Stimulated activated CD4-positive, alpha-beta T cell treated with anti-CD3 and anti-CD28 coated beads, Interleukin-15, amount 100 ng/mL, for 1 hour (primary cell): ENCODE data around the gene NOTCH1.

Experiments
- DNase-seq, 2 donors: peaks; one replicate each; pipeline ENCODE4 v3.0.0-alpha.2; 2020; ENCODE audit warnings: low read depth in 1 of 2, low spot score in 1 of 2

Gene NOTCH1

DNA sequence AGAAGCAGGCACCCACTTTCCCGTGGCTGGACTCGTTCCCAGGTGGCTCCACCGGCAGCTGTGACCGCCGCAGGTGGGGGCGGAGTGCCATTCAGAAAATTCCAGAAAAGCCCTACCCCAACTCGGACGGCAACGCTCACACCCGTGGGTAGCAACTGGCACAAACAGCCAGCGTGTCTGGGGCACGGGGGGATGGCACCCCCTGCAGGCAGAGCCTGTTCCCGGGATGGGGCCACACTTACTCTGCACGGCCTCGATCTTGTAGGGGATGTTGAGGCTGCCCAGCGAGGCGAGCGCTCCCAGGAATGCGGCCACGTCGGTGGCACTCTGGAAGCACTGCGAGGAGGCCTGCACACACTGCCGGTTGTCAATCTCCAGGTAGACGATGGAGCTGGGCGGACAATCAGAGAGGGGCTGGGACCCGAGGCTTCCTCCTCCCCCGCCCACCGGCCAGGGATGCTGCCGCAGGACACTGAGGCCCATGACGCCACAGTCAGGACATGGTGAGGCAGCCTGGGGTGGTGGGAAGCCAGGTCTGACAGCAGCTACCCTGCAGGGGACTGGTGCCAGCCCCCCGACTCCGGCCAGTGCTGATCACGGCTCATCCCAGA, 42.8 kb downstream of the NOTCH1 start:
- no peak for DNase-seq

DNA sequence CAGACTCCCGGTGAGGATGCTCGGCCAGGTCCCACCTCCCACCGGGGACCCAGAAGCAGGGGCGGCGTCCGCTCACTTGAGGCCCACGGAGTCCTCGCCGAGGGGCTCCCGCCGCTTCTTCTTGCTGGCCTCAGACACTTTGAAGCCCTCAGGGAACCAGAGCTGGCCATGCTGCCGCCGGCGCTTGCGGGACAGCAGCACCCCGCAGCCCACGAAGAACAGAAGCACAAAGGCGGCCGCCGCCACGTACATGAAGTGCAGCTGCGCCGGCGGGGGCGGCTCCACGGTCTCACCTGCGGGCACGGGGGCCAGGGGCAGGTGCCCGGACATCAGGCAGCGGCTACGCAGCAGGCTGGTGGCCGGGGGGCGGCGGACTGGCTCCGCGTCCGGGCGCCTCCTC, 43.7 kb downstream of the NOTCH1 start:
- DNase-seq, result no peak

DNA sequence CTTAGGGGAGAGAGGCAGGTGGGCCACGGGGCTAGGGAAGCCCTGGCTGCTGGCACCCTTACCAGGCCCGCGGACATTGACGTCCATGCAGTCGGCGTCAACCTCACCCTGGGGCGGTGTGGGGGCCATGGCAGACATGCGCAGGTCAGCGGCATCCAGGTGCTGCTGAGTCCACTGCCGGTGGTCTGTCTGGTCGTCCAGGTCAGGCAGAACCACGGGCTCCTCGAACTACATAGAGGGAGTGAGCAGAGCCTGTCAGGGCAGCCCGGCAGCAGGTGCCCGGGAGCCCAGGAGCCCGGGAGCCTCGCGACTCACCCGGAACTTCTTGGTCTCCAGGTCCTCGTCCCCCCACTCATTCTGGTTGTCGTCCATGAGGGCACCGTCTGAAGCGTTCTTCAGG, 44.2 kb downstream of the NOTCH1 start:
- DNase-seq, result no peak

DNA sequence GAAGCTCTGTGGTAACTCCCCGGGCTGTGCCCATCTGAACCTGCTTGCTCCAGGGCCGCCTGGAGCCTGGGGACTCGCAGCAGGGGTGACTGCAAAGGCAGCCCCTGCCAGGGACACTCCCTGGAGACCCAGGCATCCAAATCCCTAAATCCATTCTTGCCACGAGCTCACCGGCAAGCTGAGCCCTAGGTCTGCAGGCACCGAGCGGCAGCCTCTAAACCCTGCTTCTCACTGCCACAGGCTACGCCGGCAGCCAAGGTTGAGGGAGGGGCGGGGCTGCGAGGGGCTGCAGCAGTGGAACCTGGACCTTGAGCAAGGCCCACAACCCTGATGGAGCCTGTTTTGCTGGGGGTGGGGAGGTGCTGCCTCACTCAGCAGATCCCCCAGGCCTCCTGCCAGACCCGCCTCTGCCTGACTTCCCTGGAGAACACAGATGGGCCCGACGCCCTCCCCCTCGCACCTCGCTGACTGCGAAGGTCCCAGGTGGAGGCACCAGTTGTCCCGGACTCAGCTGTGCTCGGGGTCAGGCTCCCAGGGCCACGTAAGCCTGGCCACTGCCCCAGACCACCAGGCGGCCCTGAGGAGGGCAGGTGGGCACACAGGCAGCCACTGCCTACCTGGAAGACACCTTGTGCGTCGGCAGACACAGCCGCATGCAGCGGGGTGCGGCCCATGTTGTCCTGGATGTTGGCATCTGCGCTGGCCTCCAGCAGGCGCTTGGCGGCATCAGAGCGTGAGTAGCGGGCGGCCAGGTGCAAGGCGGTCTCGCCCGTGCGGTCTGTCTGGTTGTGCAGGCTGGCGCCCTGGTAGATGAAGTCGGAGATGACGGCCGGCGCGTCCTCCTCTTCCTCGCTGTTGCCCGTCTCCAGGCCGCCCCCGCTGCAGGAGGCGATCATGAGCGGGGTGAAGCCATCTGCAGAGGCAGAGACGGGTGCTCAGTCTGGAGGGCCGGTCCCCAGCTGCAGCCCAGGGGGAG, 45.6 kb downstream of the NOTCH1 start:
- no peak for DNase-seq

DNA sequence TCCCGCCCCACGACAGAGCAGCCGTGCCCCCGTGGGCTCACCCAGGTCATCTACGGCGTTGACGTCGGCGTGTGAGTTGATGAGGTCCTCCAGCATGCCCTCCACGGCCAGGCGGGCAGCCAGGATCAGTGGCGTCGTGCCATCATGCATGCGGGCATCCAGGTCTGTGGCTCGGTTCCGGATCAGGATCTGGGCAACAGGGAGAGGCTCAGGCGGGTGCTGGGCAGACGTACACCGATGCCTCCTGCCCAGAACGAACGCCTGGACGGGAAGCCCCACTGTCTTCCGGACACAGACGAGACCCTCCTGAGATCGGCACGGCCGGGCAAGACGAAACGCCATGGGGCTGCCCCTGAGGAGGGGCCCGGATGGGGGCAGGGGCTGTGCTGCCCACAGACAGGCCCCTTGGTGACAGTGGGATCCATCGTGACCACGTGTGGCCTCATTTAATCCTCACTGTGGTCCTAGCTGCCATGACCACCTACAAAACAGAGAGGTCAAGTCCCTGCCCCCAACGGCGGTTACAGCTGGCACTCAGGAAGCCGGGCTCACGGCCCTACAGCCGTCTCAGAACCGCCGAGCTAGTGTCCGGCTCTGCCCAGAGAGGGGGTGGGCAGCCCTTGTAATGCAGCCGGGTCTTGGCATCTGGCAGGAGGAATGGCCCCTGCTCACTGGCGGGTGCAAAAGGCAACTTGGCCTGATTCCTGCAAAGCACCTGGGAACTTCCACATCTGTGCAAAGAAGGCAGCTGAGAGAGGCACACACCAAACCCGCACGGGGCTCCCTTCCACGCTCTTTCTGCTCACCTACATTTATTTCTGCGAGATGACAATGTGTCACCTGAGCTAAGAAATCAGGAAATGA, 46.5 kb downstream of the NOTCH1 start:
- DNase-seq, result no peak

DNA sequence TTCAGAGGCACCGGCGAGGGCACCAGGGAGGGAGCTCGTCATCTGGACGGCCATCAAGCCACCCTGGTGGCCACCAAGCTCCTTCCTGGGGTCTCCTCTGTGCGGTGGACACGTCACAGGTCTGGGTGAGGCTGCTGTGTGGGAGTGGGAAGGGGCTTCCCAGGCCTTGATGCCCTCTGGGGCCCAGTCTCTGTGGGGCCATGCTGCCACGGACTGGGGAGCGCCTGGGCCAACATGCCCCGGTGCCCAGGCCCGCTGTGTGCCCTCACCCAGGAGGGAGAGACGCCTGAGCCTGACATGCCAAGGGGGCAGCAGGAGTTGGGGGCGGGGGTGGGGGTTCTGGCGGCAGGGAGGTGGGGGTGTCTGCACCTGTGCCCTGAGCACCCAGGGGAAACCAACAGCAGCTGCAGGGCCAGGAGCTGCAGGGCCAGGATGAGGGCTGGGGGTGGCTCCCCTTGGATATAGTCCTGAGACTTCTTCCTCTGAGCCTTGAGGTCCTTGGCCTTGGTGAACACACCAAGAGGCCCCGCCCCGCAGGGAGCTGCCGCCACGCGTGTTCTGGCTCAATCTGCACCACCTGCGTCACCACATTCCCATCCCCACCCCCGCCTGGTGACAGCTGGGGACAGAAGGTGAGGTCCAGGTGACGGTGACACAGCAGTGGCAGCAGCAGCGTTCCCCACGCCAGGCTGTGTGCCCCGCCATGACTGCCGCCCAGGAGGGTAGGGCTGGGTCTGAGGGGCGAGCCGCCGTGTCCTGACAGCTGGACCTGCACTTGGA, 47.7 kb downstream of the NOTCH1 start:
- no peak for DNase-seq

DNA sequence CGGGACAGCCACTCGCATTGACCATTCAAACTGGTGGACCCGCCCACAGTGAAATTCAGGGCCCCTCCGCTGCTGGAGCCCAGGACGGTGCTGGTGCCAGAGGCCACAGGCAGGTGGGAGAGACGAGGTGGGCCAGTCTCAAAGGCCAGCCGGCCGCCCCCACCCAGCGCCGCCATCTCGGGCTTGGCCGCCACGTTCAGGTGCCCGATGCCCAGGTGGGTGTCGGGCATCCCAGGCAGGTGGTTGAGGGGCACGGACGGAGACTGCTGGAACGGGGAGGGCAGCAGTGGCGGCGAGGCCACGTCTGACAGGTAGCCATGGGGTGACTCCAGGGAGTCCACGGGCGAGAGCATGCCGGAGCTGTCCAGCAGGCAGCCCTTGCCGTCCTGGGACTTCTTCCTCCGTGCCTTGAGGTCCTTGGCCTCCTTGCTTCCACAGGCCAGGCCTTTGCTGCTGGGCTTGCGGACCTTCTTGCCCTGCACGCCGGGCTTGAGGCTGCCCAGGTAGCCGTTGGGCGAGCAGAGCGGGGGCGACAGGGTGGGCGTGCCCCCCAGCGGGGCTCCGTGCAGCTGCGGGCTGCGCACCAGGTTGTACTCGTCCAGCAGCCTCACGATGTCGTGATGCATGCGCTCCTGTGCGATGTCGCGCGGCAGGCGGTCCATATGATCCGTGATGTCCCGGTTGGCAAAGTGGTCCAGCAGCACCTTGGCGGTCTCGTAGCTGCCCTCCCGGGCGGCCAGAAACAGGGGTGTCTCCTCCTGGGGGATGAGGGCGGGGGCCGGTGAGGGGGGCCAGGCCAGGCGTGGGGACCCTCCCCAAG, 48.8 kb downstream of the NOTCH1 start:
- no peak for DNase-seq

DNA sequence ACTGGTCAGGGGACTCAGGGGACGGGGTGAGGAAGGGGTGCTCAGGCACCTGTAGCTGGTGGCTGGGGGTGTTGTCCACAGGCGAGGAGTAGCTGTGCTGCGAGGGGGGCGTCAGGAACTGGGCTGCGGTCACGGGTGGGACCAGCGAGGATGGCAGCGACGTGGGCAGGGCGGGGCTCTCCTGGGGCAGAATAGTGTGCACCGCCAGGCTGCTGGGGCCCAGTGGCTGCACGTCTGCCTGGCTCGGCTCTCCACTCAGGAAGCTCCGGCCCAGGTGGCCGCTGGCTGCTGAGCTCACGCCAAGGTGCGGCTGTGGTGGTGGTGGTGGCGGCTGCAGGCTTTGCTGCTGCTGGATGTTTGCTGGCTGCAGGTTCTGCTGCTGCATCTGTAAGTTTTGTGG, 49.7 kb downstream of the NOTCH1 start:
- DNase-seq, result no peak

DNA sequence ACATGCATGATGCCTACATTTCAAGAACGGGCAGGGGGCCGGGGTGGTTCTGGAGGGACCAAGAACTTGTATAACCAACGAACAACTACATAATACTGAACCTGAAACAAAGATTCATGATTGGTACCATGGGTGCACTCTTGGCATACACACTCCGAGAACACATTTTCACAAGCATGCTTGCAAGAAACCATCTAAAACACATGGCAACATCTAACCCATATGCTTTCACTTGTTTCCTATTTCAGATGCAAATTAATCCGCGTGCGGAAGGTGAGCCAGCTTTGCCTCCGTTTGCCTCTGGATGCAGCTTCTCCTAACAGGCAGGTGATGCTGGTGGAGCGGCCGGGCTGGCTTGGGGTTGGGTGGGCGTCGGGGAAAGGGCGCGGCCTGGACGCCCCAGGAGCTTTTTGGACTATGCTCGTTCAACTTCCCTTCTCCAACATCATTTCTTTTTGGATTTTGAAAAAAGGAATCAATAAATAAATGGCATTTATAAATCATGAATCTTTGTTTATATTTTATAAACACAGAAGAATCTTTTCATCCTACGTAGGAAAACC, 50.5 kb downstream of the NOTCH1 start:
- no peak for DNase-seq

DNA sequence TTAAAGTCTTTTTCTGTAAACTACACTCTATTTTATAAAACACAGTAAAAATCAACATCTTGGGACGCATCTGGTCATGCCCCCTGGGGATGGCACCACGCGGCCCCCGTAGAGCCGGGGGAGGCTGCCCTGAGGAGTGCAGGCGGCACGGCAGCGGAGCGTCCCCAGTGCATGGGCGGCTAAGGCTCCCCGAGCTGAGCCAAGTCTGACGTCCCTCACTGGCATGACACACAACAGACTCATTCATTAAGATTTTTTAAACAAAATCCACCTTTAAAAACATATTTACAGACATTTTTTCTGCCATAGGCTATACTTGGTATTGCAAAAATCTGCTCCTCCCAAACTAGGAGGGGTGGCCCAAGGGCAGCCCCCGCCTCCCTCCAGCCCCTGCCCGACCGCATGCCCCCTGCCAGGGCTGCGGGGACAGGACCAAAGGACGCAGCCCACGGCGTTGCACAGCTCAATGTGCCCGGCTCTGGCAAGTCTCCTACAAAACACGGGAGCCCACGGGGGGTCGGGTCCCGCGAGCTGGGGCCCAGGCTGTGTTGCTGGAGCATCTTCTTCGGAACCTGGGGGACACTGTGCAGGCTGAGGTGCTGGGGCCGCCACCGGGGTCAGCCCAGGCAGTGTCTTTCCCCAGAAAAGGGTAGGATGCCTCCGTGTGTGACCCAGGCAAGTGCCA, 51.2 kb downstream of the NOTCH1 start:
- no peak for DNase-seq

DNA sequence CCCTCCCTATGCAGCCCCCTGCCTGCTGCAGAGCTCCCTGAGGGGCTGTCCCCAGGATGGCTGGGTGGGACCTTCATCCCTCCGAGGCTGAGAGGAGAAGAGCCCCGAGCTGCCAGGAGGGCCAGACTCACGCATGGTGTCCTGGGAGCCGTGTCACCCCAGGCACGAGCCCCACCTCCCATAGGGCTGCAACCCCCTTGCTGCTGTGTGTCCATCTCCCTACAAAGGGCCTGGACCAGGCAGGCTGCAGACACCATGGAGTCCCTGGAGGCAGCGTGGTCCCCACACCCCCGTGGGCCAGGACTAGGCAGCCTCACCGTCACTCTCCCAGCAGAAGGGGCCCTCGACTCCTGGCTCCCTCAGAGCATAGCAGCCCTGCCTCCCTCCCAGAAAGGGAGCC, 51.8 kb downstream of the NOTCH1 start:
- DNase-seq, result no peak

DNA sequence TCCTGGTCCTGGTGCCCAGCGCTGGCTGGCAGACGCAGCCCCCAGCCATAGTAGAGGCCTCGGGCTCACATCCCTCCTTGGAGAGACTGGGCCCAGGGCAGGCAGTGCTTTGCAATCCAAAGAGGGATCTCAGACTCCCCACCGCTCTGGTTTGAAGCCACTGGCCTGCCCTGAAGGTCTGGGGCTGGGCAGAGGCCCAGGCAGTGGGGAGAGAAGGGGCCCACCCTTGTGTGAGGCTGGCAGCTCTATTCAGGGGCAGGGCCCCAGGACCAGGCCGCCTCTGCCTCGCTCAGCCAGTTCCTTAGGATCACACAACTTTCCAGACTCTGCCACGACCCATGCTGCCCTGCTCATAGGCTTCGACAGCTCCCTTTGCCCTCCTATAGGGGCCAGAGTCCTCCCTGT, 52.3 kb downstream of the NOTCH1 start:
- no peak for DNase-seq

DNA sequence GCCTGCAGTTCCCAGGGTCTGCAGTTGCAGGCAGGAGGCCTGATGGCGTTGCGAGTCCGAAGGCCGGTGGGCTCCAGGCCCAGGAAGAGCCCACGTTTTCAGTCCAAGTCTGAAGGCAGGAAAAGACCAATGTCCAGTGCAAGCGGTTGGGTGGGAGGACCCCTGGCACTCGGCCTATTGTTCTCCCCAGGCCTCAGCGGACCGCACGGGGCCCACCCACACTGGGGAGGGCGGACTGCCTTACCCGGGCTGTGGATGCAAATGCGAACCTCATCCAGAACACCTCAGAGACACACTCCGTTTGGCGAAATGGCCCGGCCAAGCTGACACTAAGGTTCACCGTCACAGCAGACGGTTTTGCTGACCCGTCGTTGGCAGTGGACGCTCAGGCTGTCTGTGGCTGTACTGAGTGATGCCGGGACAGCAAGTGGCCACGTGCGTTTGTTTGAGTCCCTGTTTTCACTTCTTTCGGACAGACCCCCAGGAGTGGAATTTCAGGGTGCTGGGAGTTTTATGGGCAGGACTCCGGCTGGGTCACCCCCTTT, 52.8 kb downstream of the NOTCH1 start:
- DNase-seq, result no peak

DNA sequence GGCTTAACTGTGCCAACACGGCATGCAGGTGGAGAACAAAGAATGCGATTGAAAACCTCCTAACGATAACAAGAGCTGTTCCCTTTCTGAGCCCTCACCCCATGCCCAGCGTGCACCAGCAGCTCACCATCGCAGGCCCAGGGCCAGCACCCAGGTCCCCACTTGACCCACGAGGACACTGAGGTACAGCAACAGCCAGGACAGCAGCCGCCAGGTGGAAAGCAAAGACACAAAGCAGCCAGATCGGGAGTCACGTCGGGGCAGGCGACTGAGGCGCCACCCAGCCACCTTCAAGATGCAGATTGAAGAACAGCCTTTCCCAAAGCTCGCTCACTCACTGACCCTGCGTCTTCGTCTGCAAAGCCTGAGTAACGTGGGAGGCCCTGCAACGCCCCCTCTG, 56.1 kb downstream of the NOTCH1 start:
- DNase-seq, result no peak

DNA sequence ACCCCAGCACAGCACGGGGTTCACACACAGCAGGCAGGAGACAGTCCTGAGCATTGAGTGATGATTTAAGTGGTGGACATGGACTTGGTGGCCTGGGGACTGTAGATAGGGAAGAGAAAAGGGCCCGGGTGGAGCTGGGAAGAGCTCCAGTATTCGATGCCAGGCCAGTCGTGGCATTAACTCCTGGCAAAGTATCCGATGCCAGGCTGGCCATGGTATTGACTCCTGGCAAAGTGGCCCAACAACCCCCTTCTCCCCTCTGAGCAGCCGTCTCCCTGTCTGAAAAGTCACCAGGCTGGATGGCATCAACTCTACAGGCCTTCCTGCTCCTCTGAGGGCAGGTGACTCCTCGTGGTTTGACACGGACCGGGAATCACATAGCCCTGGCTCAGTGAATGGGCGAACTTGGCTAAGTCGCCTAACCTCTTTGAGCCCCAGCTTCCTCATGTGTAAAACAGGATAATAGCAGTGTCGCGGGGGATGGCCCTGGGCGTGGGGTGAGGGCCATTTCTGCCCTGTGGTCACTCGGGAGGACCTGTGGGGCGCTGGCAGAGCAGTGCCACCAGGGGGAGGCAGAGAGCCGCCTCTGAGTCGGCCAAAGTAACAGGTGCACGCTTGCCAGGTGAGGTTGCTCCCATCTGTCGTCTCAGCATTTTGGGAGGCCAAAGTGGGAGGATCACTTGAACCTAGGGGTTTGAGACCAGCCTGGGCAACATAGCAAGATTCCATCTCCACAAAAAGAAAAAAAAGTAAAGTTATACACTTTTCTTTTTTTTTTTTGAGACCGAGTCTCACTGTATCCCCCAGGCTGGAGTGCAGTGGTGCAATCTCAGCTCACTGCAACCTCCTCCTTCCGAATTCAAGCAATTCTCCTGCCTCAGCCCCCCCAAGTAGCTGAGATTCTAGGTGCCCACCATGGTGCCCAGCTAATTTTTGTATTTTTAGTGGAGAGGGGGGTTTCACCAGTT, 57.3 kb downstream of the NOTCH1 start:
- peak; percentile 59 to 67 for DNase-seq

DNA sequence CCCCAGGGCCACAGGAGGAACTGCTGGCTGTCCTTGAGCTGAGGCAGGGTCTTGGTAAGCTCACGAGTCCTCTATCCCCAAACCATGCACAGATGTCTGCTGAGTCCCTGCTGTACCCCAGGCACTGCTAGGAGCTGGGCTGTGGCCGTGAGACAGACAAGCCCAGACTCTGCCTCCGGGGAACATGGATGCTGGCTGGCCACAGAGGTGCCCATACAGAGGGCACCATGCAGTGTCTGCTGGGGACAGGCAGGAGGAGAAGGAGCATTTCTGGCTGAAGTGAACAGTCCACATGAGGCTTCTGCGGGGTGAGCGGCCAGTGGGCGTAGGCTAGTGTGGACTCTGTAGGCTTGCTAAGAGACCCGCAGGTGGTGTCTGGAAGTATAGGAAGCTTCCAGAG, 58.2 kb downstream of the NOTCH1 start:
- no peak for DNase-seq

DNA sequence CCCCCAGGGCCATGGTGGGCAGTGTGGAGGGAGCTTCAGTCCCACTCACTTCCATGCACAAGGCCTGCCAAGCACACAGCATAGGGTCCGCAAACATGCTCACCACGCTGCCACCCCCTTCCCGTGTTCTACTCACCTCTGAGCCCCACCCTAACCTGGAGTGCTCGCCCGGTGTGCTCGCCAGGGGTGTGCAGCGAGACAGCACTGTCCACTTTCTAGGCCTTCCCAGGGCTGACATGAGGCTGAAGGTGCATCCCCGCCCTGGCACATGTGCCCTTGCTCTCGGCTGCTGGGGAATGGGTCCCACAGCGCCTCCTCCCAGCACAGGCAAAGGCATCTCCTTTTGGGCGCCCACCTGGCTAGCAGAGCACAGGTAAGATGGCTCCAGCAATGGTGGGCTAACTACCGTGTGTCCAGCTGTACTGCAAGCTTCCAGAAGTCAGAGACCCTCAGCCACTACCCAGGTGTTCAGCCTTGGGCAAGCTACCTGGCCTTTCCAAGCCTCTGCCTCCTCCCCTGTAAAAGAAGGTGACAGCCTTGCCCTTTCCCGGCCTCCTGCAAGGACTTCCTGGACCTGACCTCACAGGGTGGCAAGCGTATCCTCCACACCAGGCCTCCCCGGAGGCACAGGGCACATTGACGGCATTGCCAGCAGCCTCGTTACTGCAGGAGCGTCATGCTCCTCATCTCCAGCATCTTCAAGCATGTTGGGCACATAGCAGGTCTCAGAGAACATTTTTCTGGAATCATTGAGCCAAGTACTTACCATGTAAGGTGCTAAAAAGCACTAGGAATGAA, 58.8 kb downstream of the NOTCH1 start:
- DNase-seq, result no peak
